Activated CD4-positive, alpha-beta T cell treated with anti-CD3 and anti-CD28 coated beads, Interleukin-10, Interleukin-2, amounts not matched to agents 100 ng/mL and 50 ng/mL, durations not matched to agents 16 hours and 8 hours (primary cell): ENCODE results near the gene AKAP10.
A peak's percentile ranks its signal among the peaks of the same experiment; 100 is the strongest.
"Not testable (repeated sequence)": the region's sequence is repeated elsewhere in the genome, so short reads cannot be mapped to it uniquely, and the experiment has no call there.

ENCODE experiments used
- DNase-seq: peaks from one replicate; pipeline ENCODE4 v3.0.0-alpha.2; 2020

The AKAP10 gene

DNA sequence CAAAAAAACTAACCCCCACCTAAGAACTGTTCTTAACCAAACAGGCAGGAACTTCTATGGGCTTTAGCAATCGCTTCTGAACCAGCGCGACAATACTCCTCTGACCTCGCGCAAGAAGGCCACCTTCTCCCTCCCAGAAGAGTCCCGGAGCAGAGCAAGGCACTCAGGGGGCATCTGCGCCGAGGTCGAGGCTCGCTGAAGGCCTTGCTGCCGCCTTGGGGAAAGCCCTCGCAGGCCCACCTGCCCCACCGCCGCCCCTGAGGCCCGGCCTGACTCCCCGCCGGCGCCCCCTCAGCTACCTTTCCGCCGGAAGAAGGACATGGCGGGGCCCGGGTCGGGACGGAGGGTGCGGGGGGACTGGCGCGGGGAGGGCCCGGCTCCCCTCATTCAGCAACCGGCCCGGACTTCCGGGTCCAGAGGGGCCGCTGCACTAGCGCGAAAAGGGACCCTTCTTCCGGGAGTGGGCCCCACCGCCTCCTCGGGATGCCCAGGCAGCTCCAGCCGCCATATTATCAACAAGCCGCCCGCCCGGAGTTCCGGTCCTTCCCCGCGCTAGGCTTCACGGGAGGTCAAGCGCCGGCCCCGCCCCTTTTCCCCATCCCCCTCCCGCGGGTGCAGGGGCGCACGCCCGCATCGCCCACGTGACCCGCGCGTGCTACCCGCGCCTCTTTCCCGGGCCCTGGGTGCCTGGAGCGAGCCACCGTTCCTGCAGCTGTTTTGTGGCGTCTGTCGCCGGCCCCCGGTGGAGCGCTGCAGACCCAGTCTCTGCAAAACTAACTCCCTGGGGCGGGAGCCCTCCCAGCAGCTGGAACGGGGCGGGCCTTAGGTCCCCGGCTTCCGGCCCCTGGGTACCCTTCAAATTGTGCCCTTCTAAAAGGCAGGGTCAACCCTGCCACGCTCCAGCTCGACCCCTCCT lies at the start of gene AKAP10:
Gene AKAP10 (minus strand): TSS at position 536 of the 916 bp plus-strand sequence. CDS start 149 bp downstream, at position 387.
- peak; percentile 97 for DNase-seq

DNA sequence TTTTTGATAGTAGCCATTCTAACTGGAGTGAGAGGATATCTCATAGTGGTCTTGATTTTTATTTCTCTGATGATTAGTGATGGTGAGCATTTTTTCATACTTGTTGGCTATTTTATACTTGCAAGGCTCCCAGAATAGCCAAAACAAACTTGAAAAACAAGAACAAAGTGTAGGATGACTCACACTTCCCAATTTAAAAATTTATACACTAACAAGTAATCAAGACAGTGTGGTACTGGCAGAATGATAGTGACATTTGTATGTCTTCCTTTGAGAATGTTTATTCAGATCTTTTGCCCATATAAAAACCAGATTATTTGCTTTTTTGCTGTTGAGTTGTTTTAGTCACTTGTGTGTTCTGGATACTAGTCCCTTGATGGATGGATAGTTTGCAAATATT lies 49.3 kb upstream of the AKAP10 start:
- DNase-seq, result no peak

DNA sequence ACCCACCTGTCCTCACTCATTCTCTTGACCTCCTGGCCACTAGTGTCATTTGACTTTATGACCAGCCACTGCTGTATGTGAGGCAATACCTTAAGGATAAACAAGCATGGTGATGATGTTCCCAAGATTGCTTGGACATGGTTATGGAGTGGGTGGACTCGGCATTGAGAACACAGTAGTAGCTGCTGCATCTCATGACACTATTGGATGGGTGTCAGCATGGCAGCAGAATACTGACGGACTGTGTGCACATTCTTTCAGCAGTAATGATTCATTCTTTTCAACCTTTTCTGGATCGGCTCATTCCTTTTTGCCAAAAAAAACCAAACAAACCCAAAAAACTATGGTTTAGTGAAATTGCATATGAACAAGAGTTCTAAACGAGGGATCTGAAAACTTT lies 45.1 kb upstream of the AKAP10 start:
- DNase-seq, result no peak

GRCh38 chr17:20016475-20016992 lies 38.9 kb upstream of the AKAP10 start:
- not testable (repeated sequence) for DNase-seq

DNA sequence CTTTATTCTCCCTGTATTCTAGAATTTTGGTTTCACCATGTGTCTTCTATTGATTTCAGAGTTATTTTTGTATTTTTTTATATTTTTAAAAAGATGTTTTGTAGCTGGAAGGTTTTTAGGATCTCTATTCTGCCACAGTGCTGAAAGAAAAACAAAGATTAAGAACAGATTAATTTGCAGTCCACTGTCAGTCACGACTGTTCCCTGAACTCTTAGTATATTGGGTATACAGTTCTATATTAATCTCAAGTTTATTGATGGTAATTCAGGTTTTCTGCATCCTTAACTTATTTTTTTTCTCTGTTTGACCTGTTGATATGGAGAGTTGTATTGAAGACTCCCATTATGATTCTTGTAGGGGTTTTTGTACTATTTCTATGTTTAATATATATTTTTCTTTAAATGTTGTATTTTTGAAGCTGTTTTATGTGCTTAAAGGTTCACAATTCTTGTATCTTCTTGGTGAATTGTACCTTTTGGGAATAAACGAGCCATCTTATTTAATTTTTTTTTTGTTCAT lies 34.4 kb upstream of the AKAP10 start:
- DNase-seq, result no peak

GRCh38 chr17:20010936-20011335 lies 33.3 kb upstream of the AKAP10 start:
- no peak for DNase-seq

GRCh38 chr17:20010099-20010863 lies 32.7 kb upstream of the AKAP10 start:
- peak; percentile 8 for DNase-seq

DNA sequence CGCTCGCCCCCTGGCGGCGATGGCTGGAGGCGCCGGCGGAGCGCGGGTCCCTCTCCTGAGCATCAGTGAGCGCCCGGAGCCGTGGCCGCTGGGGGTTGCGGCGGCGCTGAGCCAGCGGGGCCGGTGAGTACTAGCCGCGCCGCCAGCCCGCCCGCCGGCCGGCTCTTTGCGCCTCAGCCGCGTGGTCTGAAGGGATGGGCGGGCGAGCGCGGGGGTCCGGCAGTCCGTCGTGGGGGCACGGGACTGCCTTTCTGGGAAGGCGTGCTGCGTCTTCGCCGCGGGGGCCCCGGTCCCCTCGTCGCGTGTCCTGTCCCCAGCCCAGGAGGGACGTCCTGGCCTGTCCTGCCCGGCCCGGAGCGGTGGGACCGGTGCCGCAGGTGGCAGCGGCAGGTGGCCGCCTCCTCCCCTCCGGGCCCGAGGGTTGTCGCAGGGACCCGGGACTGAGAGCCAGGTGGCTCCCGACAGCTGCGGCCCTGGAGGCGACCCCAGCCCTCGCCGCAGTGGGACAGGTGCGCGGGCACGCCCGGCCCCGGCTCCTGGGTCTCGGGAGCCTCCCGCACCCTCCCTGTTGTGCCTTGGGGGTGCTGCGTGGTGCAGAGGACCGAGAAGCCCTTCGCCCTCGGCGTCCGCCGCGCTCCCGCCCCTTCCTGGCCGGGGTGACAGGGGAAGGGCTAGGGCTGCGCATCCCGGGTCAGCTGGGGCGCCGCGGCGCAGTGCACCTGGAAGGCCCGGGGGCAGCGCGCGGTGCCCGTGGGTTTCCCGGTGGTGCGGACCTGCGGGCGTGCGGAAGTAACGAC lies 31.9 kb upstream of the AKAP10 start, which contains the start of gene SPECC1:
Gene SPECC1 (plus strand): TSS at position 58 of the 797 bp plus-strand sequence. CDS start 87,293 bp downstream, outside the sequence.
- peak; percentile 19 for DNase-seq

DNA sequence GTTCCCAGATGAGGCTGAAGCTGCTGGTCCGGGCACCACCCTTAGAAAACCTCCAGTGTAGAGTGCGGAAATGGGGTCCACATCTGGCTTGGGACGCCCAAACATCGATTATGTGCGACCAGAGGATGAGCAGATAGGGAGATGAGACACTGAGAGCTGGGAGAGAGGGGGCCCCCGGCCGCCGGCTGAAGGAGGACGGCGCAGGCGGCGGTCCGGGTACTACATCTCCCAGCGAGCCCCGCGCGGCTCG lies 31.3 kb upstream of the AKAP10 start:
- peak; percentile 89 for DNase-seq

GRCh38 chr17:20008242-20009051 lies 30.8 kb upstream of the AKAP10 start:
- peak; percentile 23 for DNase-seq

DNA sequence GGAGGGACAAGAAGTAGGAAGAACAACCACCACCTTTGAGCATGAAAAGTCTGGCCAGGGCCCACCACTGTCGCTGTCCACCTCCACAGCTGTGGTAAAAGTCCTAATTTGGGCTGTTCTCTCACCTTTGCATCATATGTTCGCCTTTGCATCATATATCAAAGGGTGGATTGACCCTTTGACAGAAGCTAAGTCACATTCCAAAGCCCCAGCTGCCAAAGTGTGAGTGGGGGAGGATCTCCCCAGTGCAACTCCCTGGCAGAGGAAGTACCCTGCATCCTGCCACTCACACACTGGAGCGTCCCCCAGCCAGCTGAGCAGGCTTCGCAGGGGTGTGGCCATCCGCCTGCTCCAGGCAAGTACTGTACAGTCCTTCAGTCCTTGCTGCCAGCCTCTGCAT lies 18.9 kb upstream of the AKAP10 start:
- DNase-seq, result no peak

- no peak for DNase-seq
These were observed 18.5 kb upstream of the AKAP10 start for GRCh38 chr17:19996086-19996485.

DNA sequence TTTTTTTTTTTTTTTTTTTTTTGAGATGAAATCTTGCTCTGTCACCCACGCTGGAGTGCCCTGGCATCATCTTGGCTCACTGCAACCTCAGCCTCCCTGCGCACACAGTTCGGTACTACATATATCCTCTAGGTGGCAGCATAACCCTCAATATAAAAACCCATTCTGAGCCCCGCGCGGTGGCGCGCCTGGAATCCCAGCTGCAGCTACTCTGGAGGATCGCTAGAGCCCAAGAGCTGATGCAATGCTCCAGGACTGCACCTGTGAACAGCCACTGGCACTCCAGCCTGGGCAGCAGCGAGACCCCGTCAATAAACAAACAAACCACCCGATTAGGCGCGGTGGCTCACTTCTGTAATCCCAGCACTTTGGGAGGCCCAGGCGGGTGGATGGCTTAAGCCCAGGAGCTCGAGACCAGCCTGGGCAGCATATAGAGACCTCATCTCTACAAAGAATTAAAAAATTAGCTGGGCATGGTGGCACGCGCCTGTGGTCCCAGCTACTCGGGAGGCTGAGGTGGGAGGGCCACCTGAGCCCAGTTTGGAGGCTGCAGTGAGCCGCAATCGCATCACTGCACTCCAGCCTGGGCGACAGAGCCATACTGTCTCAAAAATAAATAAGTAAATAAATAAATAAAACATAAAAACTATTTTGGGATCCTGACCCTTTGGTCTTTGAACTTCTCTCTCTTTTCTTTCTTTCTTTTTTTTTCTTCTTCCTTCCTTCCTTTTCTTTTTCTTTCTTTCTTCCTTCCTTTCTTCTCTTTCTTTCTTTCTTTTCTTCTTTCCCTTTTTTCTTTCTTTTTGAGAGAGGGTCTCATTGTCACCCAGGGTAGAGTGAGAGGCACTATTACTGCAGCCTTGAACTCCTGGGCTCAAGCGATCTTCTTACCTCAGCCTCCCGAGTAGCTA lies 15.4 kb upstream of the AKAP10 start:
- DNase-seq, result peak; percentile 86

DNA sequence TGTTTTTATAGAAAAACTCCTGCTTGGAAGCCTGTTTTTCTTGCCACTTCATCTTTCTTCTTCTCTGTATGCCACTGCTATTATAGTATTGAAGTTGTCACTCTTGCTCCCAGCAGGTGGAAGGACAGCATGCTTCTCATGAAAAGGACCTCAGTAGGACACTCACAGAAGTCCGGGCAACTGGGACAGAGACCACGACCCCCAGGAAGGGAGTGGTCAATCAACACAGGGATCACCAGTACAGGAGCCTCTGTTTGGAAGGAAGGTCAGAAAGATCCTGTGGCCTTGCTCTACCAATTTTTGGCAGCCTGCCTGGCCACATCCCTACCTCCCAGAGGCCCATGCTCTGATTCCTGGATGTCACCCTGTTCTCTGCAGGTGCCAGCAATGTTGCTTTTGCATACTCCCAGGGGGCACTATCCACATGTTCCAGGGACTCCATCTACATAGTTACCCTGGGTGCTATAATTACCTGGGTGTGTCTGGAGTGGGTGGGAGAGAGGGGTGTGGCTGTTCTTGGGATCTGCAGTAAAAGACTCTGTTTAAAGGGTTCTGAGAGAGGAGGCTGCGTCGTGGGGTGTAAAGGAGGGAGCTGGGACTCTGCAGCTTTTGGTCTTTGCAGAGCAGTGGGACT lies 13.7 kb upstream of the AKAP10 start:
- no peak for DNase-seq

- DNase-seq, result no peak
These were observed 10.3 kb upstream of the AKAP10 start for GRCh38 chr17:19987897-19988296.

DNA sequence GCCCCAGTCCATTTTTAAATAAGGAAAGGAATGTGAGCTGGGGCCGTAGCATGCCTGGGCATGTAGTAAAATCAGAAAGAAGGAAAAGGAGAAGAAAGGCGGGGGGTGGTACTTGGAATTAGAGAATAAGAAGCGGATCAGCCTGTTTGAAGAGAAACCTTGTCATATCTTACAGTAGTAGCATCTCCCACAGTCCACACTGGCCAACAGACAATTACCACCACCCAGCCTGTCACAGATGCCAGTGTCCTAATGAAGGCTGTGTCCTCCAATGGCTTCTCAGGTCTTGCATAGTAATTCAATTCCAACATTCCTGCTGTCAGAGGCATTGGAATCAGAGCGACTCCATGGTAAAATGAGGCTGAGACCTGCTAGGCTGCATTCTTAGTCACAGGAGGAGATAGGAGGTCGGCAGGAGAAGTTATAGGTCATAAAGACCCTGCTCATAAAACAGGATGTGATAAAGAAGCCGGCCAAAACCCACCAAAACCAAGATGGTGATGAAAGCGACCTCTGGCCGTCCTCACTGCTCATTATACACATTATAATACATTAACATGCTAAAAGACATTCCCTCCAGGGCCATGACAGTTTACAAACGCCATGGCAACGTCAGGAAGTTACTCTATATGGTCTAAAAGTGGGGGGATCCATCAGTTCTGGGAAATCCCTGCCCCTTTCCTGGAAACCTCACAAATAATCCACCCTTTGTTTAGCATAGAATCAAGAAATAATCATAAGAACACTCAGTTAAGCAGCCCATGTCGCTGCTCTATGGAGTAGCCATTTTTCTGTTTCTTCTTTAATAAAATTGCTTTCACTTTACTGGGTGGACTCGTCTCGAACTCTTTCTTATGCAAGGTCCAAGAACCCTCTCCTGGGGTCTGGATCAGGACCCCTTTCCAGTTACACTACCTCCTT lies 9.6 kb upstream of the AKAP10 start:
- DNase-seq, result no peak

DNA sequence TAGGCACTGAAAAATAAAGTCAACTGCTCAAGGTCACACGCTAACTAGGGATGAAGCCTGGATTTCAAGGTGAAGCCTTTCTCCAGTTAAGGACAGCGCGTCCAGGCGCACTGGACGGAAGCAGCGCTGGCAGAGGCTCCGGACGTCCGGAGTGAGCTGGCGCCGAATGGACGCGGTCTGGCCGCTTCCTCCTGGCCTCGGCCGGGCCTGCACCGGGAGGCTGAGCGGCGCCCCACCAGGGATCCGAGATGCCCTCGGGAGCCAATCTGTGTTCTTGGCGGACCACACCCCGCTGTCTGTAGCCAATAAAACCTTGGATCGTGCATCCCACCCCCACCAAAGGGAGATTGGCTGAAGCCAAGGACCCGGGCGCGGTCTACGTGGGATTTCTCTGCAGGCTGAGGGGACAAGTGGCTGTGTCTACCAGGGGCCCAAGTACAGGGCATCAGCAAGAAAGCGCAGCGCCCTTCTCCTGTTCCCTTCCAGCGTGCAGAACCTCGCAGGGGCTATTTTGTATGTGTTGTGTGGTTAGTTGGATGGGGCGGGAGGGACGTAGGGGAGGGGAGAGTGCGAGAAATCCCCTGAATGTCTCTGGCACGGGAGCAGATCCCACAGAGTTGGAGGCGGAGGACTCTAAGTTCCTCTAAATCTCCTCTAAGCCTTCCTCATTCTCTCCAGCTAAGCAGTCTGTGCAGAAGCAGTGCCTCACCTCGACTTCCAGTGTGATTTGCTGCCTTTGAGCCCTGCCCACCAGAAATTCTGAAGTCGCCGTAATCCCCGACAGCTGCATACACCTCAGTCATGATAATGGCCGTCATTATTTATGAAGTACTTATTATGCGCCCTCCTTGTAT lies 2.5 kb upstream of the AKAP10 start:
- DNase-seq, result no peak

- DNase-seq, result no peak
These were observed 1.2 kb upstream of the AKAP10 start for GRCh38 chr17:19978805-19979211.
